ENCODE data around the gene MTOR. TPM values are rescaled to one million over a fixed set of nuclear protein-coding genes. Genes with fewer than 3 reads are reported as not detected.

MTOR gene
- total and polyA plus RNA-seq, 8 donors, result 6.3 to 42.4 (median 28.6) TPM

Small RNA genes lying within 50 kb of the gene (small RNA-seq; reads per million reads assigned to genes)
- gene RNU6-291P (0 reads per million in 4 donors), gene RNU6-537P (0 reads per million in 4 donors), gene RPL39P6 (0 reads per million in 4 donors)

Other genes with a start within 250 kb of the MTOR start
- 100 to 1,000 TPM in 4 of 5 donors, 10 to 100 TPM in 1; 68.8 to 243 (median 159) TPM for gene TARDBP, start 249.9 kb downstream of the MTOR start, total RNA-seq
- gene TARDBP, start 249.9 kb downstream of the MTOR start, polyA plus RNA-seq, result 100 to 1,000 TPM in 2 of 3 donors, 10 to 100 TPM in 1; 85.3 to 102 (median 100) TPM
- gene MASP2, start 215.3 kb downstream of the MTOR start, total RNA-seq, result not detected
- not detected for gene MASP2, start 215.3 kb downstream of the MTOR start, polyA plus RNA-seq
- 100 to 1,000 TPM in 1 of 5 donors, 10 to 100 TPM in 3, 1 to 10 TPM in 1; 9.0 to 108 (median 34.4) TPM for gene SRM, start 202.5 kb downstream of the MTOR start, total RNA-seq
- gene SRM, start 202.5 kb downstream of the MTOR start, polyA plus RNA-seq, result 100 to 1,000 TPM in 1 of 3 donors, 10 to 100 TPM in 2; 78.5 to 149 (median 91.8) TPM
- gene EXOSC10, start 162.7 kb downstream of the MTOR start, total RNA-seq, result 100 to 1,000 TPM in 1 of 5 donors, 10 to 100 TPM in 4; 15.1 to 118 (median 38.3) TPM
- gene EXOSC10, start 162.7 kb downstream of the MTOR start, polyA plus RNA-seq, result 10 to 100 TPM; 21.6 to 43.2 (median 23.2) TPM
- gene ANGPTL7, start 73.2 kb downstream of the MTOR start, total RNA-seq, result 1 to 10 TPM in 2 of 5 donors, not detected in 3; 1.6 to 2.6 TPM
- gene ANGPTL7, start 73.2 kb downstream of the MTOR start, polyA plus RNA-seq, result under 1 TPM in 1 of 3 donors, not detected in 2; 0.55 TPM
- 10 to 100 TPM in 2 of 5 donors, 1 to 10 TPM in 3; 2.2 to 33.8 (median 7.5) TPM for gene UBIAD1, start 10.6 kb upstream of the MTOR start, total RNA-seq
- 1 to 10 TPM; 3.5 to 5.4 (median 4.6) TPM for gene UBIAD1, start 10.6 kb upstream of the MTOR start, polyA plus RNA-seq
- under 1 TPM in 1 of 5 donors, not detected in 4; 0.45 TPM for gene DISP3, start 216.6 kb upstream of the MTOR start, total RNA-seq
- under 1 TPM in 1 of 3 donors, not detected in 2; 0.08 TPM for gene DISP3, start 216.6 kb upstream of the MTOR start, polyA plus RNA-seq

Measured in stomach (tissue), 8 donors.